HepG2 (cell line): Measurements from ENCODE around the gene GFAP.

ENCODE experiments used
- ARID2 ChIP-seq: sonication (generic); formaldehyde crosslinking; IDR thresholded peaks from 2 replicates; pipeline ENCODE4 v1.8.1; 2022; ENCODE audit warnings: mild to moderate bottlenecking, missing genetic modification reagents, borderline replicate concordance
- CTCF ChIP-seq: sonication (generic); formaldehyde crosslinking; IDR thresholded peaks from 2 replicates; pipeline ENCODE4 v1.5.0; 2020; ENCODE audit warnings: mild to moderate bottlenecking, missing genetic modification reagents, moderate library complexity
- EP300 ChIP-seq, 3 experiments: sonication (generic) in 1 of 3; formaldehyde crosslinking in 1 of 3; IDR thresholded peaks; 2 replicates each; pipeline versions ENCODE4 v1.5.1 to v1.6.1; 2011 to 2020; ENCODE audit warnings: low read depth in 2 of 3, low read length in 2 of 3, borderline replicate concordance in 1 of 3, improper control_type of control experiment in 1 of 3, mild to moderate bottlenecking in 1 of 3, missing genetic modification reagents in 1 of 3, moderate library complexity in 1 of 3
- GABPA ChIP-seq, 2 experiments: IDR thresholded peaks; 2 replicates each; pipeline ENCODE4 v1.6.1; 2011 to 2016; ENCODE audit warnings: low read depth in 2 of 2, low read length in 1 of 2, missing biosample characterization in 1 of 2, missing genetic modification characterization in 1 of 2
- HNRNPH1 ChIP-seq: fragments of 200-400 bp; formaldehyde crosslinking; optimal IDR thresholded peaks from 2 replicates; pipeline ENCODE3; 2017; ENCODE audit warnings: mild to moderate bottlenecking, low read depth, low read length
- PAX8 ChIP-seq: sonication (generic); formaldehyde crosslinking; IDR thresholded peaks from 2 replicates; pipeline ENCODE4 v1.8.0; 2022; ENCODE audit warnings: mild to moderate bottlenecking, missing genetic modification reagents, borderline replicate concordance
- PBX3 ChIP-seq: sonication (generic); formaldehyde crosslinking; IDR thresholded peaks from 2 replicates; pipeline ENCODE4 v1.8.1; 2023; ENCODE audit warnings: missing genetic modification reagents, inconsistent platforms, borderline replicate concordance
- POLR2A ChIP-seq, 2 experiments: IDR thresholded peaks; 2 replicates each; pipeline ENCODE4 v1.6.1; 2011; ENCODE audit warnings: low read depth in 2 of 2, low read length in 2 of 2, mild to moderate bottlenecking in 1 of 2, moderate library complexity in 1 of 2; ENCODE audit not compliant: insufficient read depth in 1 of 2
- SRF ChIP-seq: IDR thresholded peaks from 2 replicates; pipeline ENCODE4 v1.6.1; 2011; ENCODE audit warnings: mild to moderate bottlenecking, low read depth, low read length, moderate library complexity
- SRSF4 ChIP-seq: fragments of 200-400 bp; formaldehyde crosslinking; IDR thresholded peaks from one replicate; pipeline ENCODE4 v1.6.1; 2018; ENCODE audit warnings: mild to moderate bottlenecking, low read depth, low read length, moderate library complexity; ENCODE audit not compliant: poor library complexity, severe bottlenecking
- ZNF20 ChIP-seq: sonication (generic); formaldehyde crosslinking; IDR thresholded peaks from 2 replicates; pipeline ENCODE4 v1.4.0; 2020; ENCODE audit warnings: mild to moderate bottlenecking, moderate library complexity, missing genetic modification reagents

- TF ChIP-seq CTCF (no peak), POLR2A (IDR thresholded peaks at IDR 0.05; ENCODE audit: insufficient read depth in 1 of 2, low read depth in 2 of 2, low read length in 2 of 2) (no peak), PAX8 (CRISPR knock-in tag) (no peak), ZNF20 (no peak), HNRNPH1 (no peak), SRSF4 (no peak), ARID2 (CRISPR knock-in tag) (no peak), EP300 (IDR thresholded peaks at IDR 0.05; ENCODE audit: low read depth in 2 of 2, low read length in 2 of 2) (no peak), EP300 (CRISPR knock-in tag; IDR thresholded peaks at IDR 0.05; ENCODE audit: borderline replicate concordance) (no peak), PBX3 (no peak), GABPA (IDR thresholded peaks at IDR 0.05; ENCODE audit: low read depth, low read length) (no peak), GABPA (CRISPR knock-in tag; IDR thresholded peaks at IDR 0.05; ENCODE audit: low read depth) (no peak), SRF (no peak)
Observed at GRCh38 chr17:44917456-44917855, 2.2 kb upstream of the GFAP start.
